ENCODE data around the gene ZNF574. TPM values are rescaled to one million over a fixed set of nuclear protein-coding genes. Genes with fewer than 3 reads are reported as not detected.

The ZNF574 gene
- total RNA-seq, 4 donors from 2014 or later, result 13.2 to 24.3 (median 16.2) TPM

DNA sequence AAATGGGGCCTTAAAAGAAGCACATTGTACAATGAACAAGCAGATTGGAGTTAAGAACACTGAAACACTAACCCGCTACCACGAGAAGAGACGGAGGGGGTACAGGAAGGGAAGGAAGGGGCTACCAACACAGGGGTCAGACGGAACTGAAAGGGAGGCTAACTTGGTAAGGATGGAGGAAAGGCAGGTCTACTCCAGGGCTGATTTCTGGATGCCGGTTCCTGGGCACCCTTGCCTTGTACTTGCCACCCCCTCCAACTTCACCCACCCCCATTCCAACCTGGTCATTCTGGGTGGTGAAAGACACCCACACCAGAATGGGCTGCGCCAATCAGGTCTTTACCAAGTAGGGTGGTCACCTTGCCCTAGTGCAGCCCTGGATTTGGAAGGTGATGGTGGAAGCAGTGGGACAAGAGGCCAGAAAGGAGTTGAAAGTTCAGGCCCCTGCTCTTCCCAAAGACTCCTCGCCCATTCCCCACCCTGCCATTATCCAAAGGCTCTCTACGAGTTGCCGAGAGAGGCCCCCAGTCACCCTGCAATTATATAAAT, 10.3 kb downstream of the ZNF574 start:
- H3K27ac ChIP-seq, result no peak overlapping the region
- H3K27me3 ChIP-seq, result no peaks in the 10 kb centered on the region
- H3K36me3 ChIP-seq, result peaks cover 1 to 32% (median 2%) of the 10 kb centered on the region in 3 donors
- H3K4me3 ChIP-seq, result no peak overlapping the region
- DNase-seq, result no peak
- WGBS, 2 donors, result 74 to 83% methylated on average over 6 to 7 of the region's 9 CpGs
- intact Hi-C loops (cut with DNase I), result no loop called here
- peaks cover 0 to 35% (median 11%) of the 10 kb centered on the region in 3 donors for H3K4me1 ChIP-seq
- TF ChIP-seq, protein P1, sequence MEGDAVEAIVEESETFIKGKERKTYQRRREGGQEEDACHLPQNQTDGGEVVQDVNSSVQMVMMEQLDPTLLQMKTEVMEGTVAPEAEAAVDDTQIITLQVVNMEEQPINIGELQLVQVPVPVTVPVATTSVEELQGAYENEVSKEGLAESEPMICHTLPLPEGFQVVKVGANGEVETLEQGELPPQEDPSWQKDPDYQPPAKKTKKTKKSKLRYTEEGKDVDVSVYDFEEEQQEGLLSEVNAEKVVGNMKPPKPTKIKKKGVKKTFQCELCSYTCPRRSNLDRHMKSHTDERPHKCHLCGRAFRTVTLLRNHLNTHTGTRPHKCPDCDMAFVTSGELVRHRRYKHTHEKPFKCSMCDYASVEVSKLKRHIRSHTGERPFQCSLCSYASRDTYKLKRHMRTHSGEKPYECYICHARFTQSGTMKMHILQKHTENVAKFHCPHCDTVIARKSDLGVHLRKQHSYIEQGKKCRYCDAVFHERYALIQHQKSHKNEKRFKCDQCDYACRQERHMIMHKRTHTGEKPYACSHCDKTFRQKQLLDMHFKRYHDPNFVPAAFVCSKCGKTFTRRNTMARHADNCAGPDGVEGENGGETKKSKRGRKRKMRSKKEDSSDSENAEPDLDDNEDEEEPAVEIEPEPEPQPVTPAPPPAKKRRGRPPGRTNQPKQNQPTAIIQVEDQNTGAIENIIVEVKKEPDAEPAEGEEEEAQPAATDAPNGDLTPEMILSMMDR (IDR thresholded peaks at IDR 0.05), result no peak
- TF ChIP-seq POLR2A (IDR thresholded peaks at IDR 0.05), result no peak
- H3K9me3 ChIP-seq, result no peaks in the 10 kb centered on the region

DNA sequence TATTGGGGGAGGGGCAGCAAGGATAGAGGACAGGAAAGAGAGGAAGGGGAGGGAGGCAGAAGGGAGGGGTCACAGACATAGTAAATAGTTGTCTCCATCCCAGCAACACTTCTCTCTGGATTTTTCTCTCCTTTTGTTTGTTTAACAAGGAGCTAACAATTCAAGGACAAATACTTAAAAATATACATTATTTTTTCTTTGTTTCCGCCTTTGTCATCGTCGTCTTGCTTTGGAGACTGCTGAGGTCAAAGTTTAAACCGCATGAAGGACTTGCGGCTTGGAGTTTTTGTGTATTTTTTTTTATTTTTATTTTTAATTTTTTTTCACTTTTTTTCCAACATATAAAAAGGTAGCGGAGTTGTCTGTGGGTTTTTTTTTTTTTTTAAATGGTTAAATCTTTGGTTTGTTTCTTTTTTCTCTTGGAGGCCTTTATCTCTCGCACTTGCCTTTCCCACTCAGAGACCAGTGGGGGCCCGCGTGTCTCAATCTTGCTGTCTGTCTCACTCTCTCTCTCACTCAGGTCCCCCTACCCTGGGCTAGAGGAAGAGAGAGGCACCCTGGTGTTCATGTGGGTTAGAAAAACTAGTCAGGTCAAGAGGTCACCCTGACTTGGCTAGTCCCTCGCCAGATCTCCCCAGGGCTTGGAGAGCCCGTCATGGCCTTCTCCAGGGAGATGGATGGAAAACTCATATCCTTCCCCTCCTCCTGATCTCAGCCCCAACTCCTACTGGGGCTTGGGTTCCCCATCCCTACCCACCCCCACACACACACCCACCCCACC, 11.0 kb downstream of the ZNF574 start:
- Histone ChIP-seq H3K9me3 (no peaks in the 10 kb centered on the region), H3K4me3 (no peak overlapping the region), H3K27me3 (no peaks in the 10 kb centered on the region), H3K27ac (no peak overlapping the region), H3K36me3 (peaks cover 0 to 25% (median 0%) of the 10 kb centered on the region in 3 donors), H3K4me1 (peaks cover 5 to 36% (median 17%) of the 10 kb centered on the region in 3 donors)
- intact Hi-C loops (cut with DNase I), result no loop called here
- WGBS, 2 donors, result 64 to 80% methylated on average over 11 of the region's 11 CpGs
- no peak for DNase-seq
- TF ChIP-seq, protein P1 (IDR thresholded peaks at IDR 0.05), result no peak
- TF ChIP-seq POLR2A (IDR thresholded peaks at IDR 0.05), result no peak

DNA sequence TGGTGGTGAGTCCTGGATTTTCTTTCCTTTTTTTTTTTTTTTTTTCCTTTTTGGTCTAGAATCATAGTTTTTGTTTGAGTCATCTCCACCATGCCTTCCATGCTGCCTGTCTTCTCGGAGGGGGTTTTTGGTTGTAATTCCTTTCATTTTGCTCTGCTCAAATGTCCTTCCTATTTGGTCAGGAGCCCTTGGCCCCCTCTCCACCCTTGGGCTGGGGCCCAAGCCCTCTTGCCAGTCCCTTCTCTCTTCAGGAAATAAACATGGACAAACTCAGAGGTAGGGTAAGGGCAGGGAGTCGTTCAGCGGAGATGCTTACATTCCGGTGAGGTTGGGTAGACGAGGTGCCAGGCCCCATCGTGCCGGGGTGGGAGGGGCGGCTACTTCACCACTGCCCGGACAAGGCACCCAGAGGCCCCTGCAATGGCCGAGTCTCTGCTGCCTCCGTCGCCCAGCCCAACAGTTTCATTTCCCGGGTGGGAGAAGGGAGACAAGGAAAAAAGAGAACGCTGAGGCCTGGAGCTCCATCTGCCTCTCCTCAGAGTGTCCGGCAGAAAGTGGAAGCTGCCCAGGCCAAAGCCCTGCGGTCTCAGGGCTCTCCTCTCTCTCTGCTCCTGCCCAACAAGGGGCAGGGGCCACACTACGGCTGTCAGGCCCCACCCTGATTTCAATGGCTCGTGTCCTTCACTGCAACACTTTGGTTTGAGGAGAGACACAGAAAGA, 12.7 kb downstream of the ZNF574 start:
- intact Hi-C loops (cut with DNase I), result no loop called here
- Histone ChIP-seq H3K27ac (peak overlapping the region in 3 of 4 donors; percentile 53 to 67 (median 65)), H3K4me3 (peak overlapping the region in 1 of 4 donors; percentile 38), H3K36me3 (peaks cover 0 to 10% (median 0%) of the 10 kb centered on the region in 3 donors), H3K9me3 (no peaks in the 10 kb centered on the region), H3K4me1 (peaks cover 8 to 51% (median 27%) of the 10 kb centered on the region in 3 donors), H3K27me3 (no peaks in the 10 kb centered on the region)
- no peak for DNase-seq
- TF ChIP-seq POLR2A (IDR thresholded peaks at IDR 0.05), result no peak
- TF ChIP-seq, protein P1 (IDR thresholded peaks at IDR 0.05), result no peak
- WGBS, 2 donors, result 55 to 75% methylated on average over 8 to 17 of the region's 18 CpGs

DNA sequence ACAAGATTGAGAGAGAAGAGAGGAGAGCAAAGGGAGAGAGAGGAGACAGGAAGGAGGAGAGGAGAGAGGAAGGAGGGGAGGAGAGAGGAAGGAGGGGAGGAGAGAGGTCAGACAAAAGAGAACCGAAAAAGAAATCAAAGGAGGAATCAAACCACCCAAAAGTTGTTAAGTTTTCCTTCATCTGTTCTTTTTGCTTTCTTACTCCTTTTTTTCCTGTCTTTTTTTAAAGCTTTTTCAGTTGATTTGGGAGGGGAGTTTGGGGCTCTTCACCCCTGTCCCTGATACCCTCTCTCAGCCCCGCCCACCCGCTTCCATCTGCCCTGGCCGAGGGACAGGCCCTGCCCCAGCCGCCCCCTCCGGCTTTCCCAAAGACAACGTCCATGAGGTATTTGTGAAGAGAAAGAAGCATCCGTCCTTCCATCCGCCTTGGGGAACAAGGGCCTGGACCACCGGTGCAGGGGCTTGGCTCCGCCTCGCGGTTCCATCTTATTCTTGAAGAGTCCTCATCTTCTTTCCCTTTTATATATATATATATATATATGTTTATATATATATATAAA, 13.3 kb downstream of the ZNF574 start:
- Histone ChIP-seq H3K4me1 (peaks cover 8 to 58% (median 29%) of the 10 kb centered on the region in 3 donors), H3K36me3 (peaks cover 0 to 3% (median 0%) of the 10 kb centered on the region in 3 donors), H3K27me3 (no peaks in the 10 kb centered on the region), H3K9me3 (no peaks in the 10 kb centered on the region), H3K4me3 (peak overlapping the region in 1 of 4 donors; percentile 38), H3K27ac (peak overlapping the region in 3 of 4 donors; percentile 53 to 67 (median 65))
- DNase-seq, result no peak
- TF ChIP-seq POLR2A (IDR thresholded peaks at IDR 0.05), result no peak
- TF ChIP-seq, protein P1 (IDR thresholded peaks at IDR 0.05), result no peak
- 70 to 71% methylated on average over 12 to 13 of the region's 13 CpGs for WGBS, 2 donors
- intact Hi-C loops (cut with DNase I), result no loop called here

Measured in esophagus squamous epithelium (tissue), 5 donors.